Endothelial cell (in vitro differentiated cells): ENCODE results near the gene JDP2. TPM values are rescaled to one million over a fixed set of nuclear protein-coding genes. Genes with fewer than 3 reads are reported as not detected.
A peak's percentile ranks its signal among the peaks of the same experiment; 100 is the strongest.

Experiments used
- DNase-seq: peaks from one replicate; pipeline ENCODE4 v3.0.0; 2021; ENCODE audit warnings: low spot score
- H3K27ac Mint-ChIP-seq: one replicate; pipeline ENCODE4 v1.8.0; 2021; ENCODE audit warnings: mixed read lengths, inconsistent platforms; ENCODE audit not compliant: unreplicated experiment
- H3K27me3 Mint-ChIP-seq: one replicate; pipeline ENCODE4 v1.8.0; 2021; ENCODE audit warnings: mild to moderate bottlenecking, moderate library complexity, mixed read lengths, inconsistent platforms; ENCODE audit not compliant: unreplicated experiment
- H3K36me3 Mint-ChIP-seq: one replicate; pipeline ENCODE4 v1.8.0; 2021; ENCODE audit warnings: mild to moderate bottlenecking, low read depth, mixed read lengths, inconsistent platforms; ENCODE audit not compliant: unreplicated experiment
- H3K4me1 Mint-ChIP-seq: one replicate; pipeline ENCODE4 v1.8.0; 2021; ENCODE audit warnings: mild to moderate bottlenecking, mixed read lengths, inconsistent platforms; ENCODE audit not compliant: unreplicated experiment
- H3K4me3 Mint-ChIP-seq: one replicate; pipeline ENCODE4 v1.8.0; 2021; ENCODE audit warnings: mild to moderate bottlenecking, mixed read lengths, inconsistent platforms; ENCODE audit not compliant: unreplicated experiment
- H3K9me3 Mint-ChIP-seq: one replicate; pipeline ENCODE4 v1.8.0; 2021; ENCODE audit warnings: mixed read lengths, inconsistent platforms; ENCODE audit not compliant: unreplicated experiment
- total RNA-seq: library from RNA; stranded (reverse); fragmentation: NEBNext Ultra II Directional; extraction: Animal tissue kit (Norgen Biotek cat#: 25700); gene quantifications from one replicate; pipeline ENCODE4 v1.2.1, GENCODE V29; 2021; ENCODE audit not compliant: unreplicated experiment
- TF ChIP-seq, protein P1 (sequence below): fragments of 200-600 bp; sonication (generic); IDR thresholded peaks from one replicate; pipeline ENCODE4 v1.5.0; 2021; ENCODE audit warnings: antibody characterized with exemption; ENCODE audit not compliant: unreplicated experiment

JDP2 gene
- total RNA-seq, 1 donor from 2014 or later = 5.1 TPM

DNA sequence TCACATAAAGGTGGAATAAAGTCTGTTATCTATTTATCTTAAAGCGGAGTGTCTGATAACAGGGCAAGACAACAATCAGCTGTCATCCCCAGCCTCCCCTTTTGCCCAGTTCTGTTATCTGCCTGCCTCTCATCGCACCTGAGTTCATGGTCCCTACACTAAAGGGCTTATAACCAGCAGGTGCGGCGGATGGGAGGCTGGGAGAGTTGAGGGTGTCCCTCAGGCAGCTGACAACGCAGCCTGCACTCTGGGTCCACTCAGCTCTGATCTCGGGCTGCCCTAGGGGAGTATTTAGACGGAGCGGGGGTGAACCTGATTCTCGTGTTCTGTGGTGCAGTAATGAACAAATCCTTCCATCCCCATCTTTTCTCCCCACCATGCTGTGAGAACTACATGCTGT, 34.0 kb upstream of the JDP2 start:
- Mint-ChIP-seq H3K9me3 (no peaks in the 10 kb centered on the region), H3K4me3 (no peak overlapping the region)

GRCh38 chr14:75395862-75396261, 32.0 kb upstream of the JDP2 start:
- Mint-ChIP-seq H3K36me3 (peaks cover 4% of the 10 kb centered on the region), H3K27ac (no peak overlapping the region), H3K4me3 (no peak overlapping the region), H3K27me3 (peaks cover 3% of the 10 kb centered on the region), H3K9me3 (no peaks in the 10 kb centered on the region), H3K4me1 (peaks cover 4% of the 10 kb centered on the region)
- DNase-seq = no peak
- TF ChIP-seq, protein P1, sequence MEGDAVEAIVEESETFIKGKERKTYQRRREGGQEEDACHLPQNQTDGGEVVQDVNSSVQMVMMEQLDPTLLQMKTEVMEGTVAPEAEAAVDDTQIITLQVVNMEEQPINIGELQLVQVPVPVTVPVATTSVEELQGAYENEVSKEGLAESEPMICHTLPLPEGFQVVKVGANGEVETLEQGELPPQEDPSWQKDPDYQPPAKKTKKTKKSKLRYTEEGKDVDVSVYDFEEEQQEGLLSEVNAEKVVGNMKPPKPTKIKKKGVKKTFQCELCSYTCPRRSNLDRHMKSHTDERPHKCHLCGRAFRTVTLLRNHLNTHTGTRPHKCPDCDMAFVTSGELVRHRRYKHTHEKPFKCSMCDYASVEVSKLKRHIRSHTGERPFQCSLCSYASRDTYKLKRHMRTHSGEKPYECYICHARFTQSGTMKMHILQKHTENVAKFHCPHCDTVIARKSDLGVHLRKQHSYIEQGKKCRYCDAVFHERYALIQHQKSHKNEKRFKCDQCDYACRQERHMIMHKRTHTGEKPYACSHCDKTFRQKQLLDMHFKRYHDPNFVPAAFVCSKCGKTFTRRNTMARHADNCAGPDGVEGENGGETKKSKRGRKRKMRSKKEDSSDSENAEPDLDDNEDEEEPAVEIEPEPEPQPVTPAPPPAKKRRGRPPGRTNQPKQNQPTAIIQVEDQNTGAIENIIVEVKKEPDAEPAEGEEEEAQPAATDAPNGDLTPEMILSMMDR = no peak

More for the DNA sequence above, 34.0 kb upstream of the JDP2 start:
- DNase-seq = no peak
- Mint-ChIP-seq H3K4me1 (no peaks in the 10 kb centered on the region), H3K36me3 (peaks cover 4% of the 10 kb centered on the region), H3K27me3 (peaks cover 3% of the 10 kb centered on the region), H3K27ac (no peak overlapping the region)
- TF ChIP-seq, protein P1 = no peak

DNA sequence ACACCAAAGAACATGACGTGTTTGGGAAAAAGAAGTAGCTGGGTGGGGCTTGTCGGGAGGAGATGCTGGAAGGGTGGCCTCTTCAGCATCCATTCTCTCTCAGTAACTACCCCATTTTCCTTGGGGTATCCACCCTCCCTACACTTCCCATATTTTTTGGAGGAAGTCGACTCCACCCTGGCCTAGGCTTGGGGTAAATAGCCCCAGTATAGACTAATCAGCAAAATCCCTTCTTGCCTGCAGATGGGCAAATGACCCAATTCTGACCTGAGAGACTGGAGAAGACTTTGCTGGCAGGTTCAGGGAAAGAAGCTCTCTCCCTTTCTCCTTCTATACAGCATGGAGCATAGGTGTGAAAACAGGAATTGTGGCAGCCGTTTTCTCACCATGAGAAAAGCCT, 28.5 kb upstream of the JDP2 start:
- Mint-ChIP-seq H3K27ac (no peak overlapping the region), H3K27me3 (peaks cover 3% of the 10 kb centered on the region), H3K4me3 (no peak overlapping the region), H3K9me3 (no peaks in the 10 kb centered on the region), H3K4me1 (peaks cover 9% of the 10 kb centered on the region), H3K36me3 (peaks cover 4% of the 10 kb centered on the region)
- DNase-seq = no peak
- TF ChIP-seq, protein P1 = no peak

DNA sequence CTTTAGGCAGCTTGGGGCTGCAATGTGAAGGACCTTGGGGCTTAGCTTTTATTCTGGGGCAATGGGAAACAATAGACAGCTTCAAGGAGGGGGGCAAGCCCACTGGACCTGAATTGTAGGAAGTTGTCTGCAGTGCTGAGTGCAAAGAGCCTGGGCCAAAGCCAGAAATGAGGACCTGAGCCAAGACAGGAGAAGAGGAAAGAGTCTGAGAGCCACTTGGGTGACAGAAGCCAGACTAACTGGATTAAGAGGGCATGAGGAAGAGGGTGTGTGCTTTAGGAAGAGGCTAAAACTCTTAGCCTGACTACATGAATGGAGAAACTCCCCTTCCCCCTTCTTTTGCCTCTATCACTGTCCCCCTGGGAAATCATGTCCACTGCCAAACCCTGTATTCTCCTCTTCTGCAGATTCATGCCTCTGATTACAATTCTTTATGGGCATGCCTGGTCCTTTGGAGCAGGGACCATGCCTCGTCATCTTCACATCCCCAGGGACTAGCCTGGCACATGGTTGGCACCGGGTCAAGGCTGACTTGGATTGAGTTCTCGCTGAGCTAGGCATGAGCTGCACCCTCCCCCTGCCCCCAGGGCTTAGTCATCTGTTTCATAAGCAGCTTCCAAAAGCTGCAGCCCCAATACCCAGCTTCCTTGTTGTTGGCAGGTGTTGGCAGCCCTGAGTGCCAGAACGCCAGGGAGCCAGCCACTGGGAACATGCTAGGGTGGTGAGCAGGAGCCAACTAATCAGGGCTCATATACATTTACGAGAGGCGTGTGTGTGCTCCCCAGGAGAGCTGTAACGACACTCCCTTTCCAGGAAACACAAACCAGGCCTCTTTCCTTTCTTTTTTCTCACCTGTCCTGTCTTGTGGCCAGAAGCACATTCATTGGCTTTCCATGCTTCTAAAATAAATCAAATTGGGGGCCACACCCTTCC, 27.7 kb upstream of the JDP2 start:
- Mint-ChIP-seq H3K4me1 (peaks cover 9% of the 10 kb centered on the region), H3K4me3 (no peak overlapping the region), H3K27ac (no peak overlapping the region), H3K36me3 (peaks cover 4% of the 10 kb centered on the region), H3K9me3 (no peaks in the 10 kb centered on the region), H3K27me3 (peaks cover 3% of the 10 kb centered on the region)
- no peak for DNase-seq
- TF ChIP-seq, protein P1 = no peak

GRCh38 chr14:75401361-75401760, 26.5 kb upstream of the JDP2 start:
- TF ChIP-seq, protein P1 = no peak
- Mint-ChIP-seq H3K4me1 (peaks cover 9% of the 10 kb centered on the region), H3K4me3 (no peak overlapping the region), H3K9me3 (no peaks in the 10 kb centered on the region), H3K36me3 (peaks cover 2% of the 10 kb centered on the region), H3K27me3 (peaks cover 2% of the 10 kb centered on the region), H3K27ac (peak overlapping the region; percentile 2)
- DNase-seq = no peak
